HepG2 (cell line): ENCODE measurements around the gene SLC22A23. TPM values are rescaled to one million over a fixed set of nuclear protein-coding genes. Genes with fewer than 3 reads are reported as not detected.

ENCODE experiments used
- FOXM1 ChIP-seq: sonication (generic); formaldehyde crosslinking; IDR thresholded peaks from 2 replicates; pipeline ENCODE4 v1.5.0; 2020; ENCODE audit warnings: missing genetic modification reagents
- GFI1 ChIP-seq: sonication (generic); formaldehyde crosslinking; IDR thresholded peaks from 2 replicates; pipeline ENCODE4 v1.5.0; 2020; ENCODE audit warnings: missing genetic modification reagents, mild to moderate bottlenecking, borderline replicate concordance
- HNRNPL ChIP-seq: fragments of 200-400 bp; formaldehyde crosslinking; IDR thresholded peaks from 2 replicates; pipeline ENCODE4 v1.6.1; 2017; ENCODE audit warnings: mild to moderate bottlenecking, low read depth, low read length
- HOXD1 ChIP-seq: sonication (generic); formaldehyde crosslinking; IDR thresholded peaks from 2 replicates; pipeline ENCODE4 v1.5.0; 2020; ENCODE audit warnings: missing genetic modification reagents
- KMT2B ChIP-seq: IDR thresholded peaks from 2 replicates; pipeline ENCODE4 v1.6.1; 2016; ENCODE audit warnings: missing genetic modification reagents, missing compliant biosample characterization
- LCORL ChIP-seq, 2 experiments: fragments of 450-650 bp in 1 of 2; sonication (generic) in 1 of 2; formaldehyde crosslinking in 1 of 2; IDR thresholded peaks; 2 replicates each; pipeline versions ENCODE4 v1.5.0 to v1.6.1; 2017 to 2020; ENCODE audit warnings: antibody characterized with exemption in 1 of 2, missing genetic modification reagents in 1 of 2
- PRMT3 ChIP-seq: sonication (generic); formaldehyde crosslinking; IDR thresholded peaks from 2 replicates; pipeline ENCODE4 v1.8.1; 2022; ENCODE audit warnings: low read depth, mild to moderate bottlenecking, moderate library complexity, missing genetic modification reagents, borderline replicate concordance
- SMC3 ChIP-seq: IDR thresholded peaks from 2 replicates; pipeline ENCODE4 v1.6.1; 2011; ENCODE audit warnings: low read length, improper control_type of control experiment
- SRSF9 ChIP-seq: fragments of 200-400 bp; formaldehyde crosslinking; IDR thresholded peaks from 2 replicates; pipeline ENCODE4 v1.6.1; 2018; ENCODE audit warnings: borderline replicate concordance, mild to moderate bottlenecking, low read depth, low read length; ENCODE audit not compliant: insufficient read depth, poor library complexity, severe bottlenecking
- ZBTB1 ChIP-seq: sonication (generic); formaldehyde crosslinking; IDR thresholded peaks from 2 replicates; pipeline ENCODE4 v1.4.0; 2020; ENCODE audit warnings: missing genetic modification reagents, borderline replicate concordance
- ZKSCAN8 ChIP-seq: IDR thresholded peaks from 2 replicates; pipeline ENCODE4 v1.6.1; 2016; ENCODE audit warnings: borderline replicate concordance, missing genetic modification reagents, missing compliant biosample characterization
- ZMYM4 ChIP-seq: sonication (generic); formaldehyde crosslinking; IDR thresholded peaks from 2 replicates; pipeline ENCODE4 v1.8.1; 2023; ENCODE audit warnings: mild to moderate bottlenecking, missing genetic modification reagents
- ZNF567 ChIP-seq: sonication (generic); formaldehyde crosslinking; IDR thresholded peaks from 2 replicates; pipeline ENCODE4 v1.8.1; 2023; ENCODE audit warnings: mild to moderate bottlenecking, missing genetic modification reagents, borderline replicate concordance
- polyA plus RNA-seq, 8 experiments: library from polyadenylated mRNA; depleted of rRNA in 3 of 8; stranded (reverse) in 7 of 8; unstranded in 1 of 8; fragments of >200 nt; fragmentation: Illumina TruSeq in 4 of 8; extraction: Trizol in 4 of 8; gene quantifications; 2 replicates each; pipeline versions ENCODE4 v1.2.1 to v1.2.3, GENCODE V29; 2011 to 2016; ENCODE audit warnings: low read depth in 4 of 8, missing spikeins in 1 of 8, mixed read lengths in 1 of 8; ENCODE audit not compliant: insufficient read depth in 1 of 8
- total RNA-seq, 5 experiments: library from RNA; depleted of rRNA; stranded (reverse); fragments of >200 nt; fragmentation: Illumina TruSeq; extraction: Trizol; gene quantifications; 2 replicates each; pipeline ENCODE4 v1.2.3, GENCODE V29; 2016; ENCODE audit warnings: low read depth in 1 of 5
- TF ChIP-seq, protein P1 (sequence below): sonication (generic); formaldehyde crosslinking; IDR thresholded peaks from 2 replicates; pipeline ENCODE4 v1.4.0; 2020; ENCODE audit warnings: missing genetic modification reagents
- TF ChIP-seq, protein P2 (sequence below): sonication (generic); formaldehyde crosslinking; conservative IDR thresholded peaks from 2 replicates; pipeline ENCODE4 v1.4.0; 2020; ENCODE audit warnings: missing genetic modification reagents
- TF ChIP-seq, protein P3 (sequence below): sonication (generic); formaldehyde crosslinking; IDR thresholded peaks from 2 replicates; pipeline ENCODE4 v1.8.0; 2022; ENCODE audit warnings: missing genetic modification reagents, mild to moderate bottlenecking, moderate library complexity, borderline replicate concordance
- TF ChIP-seq, protein P4 (sequence below): IDR thresholded peaks from 2 replicates; pipeline ENCODE4 v1.6.1; 2016; ENCODE audit warnings: mild to moderate bottlenecking

Gene SLC22A23
- total and polyA plus RNA-seq, 2 of the 13 experiments (the other 11 are each of a cell fraction or from before 2014, with no cell fraction given): 11.8 to 17.5 TPM

DNA sequence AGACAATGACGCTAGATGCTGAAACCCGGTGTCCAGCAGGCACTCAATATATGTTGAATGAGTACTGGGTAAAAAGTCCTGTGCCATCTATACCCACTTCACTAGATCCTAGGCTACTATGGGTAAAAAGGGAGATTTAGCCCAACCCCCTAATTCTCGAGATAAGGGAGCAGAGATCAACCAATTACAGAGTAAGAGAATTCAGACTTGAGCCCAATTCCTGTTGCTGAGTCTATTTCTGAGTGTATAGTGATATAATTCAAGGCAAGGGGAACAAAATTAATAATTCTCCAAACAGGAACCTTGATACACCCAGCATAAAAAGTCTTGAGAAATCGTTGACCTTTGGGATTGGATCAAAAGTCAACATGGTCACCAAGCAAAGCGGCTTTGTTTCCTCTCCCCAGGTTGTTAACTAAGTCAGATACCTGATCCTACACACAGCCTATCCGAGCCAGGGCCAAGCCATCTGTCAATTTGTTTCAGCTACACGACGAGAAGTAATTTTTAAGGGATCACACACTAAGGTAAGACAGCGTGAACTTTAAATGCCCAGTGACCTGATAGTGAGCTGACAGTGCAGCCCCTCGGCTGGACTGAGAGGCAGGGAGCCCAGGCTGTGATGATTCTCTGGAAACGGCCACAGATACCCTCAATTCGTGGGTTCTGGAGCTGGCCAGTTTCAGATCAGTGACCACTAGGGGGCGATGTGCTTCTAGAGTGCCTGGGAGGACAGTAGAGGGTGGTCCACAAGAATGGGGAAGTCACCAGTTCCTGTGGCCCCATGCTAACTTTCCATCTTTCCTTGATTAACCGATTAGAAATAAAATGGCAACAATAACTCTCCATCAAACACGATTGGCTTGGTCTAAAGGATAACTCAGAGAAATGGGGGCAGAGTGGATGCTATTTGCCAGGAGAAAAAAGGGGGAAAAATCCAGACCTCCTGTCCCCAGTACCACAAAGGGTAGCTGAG lies 46.2 kb downstream of the SLC22A23 start (continued):
- TF ChIP-seq, protein P1, sequence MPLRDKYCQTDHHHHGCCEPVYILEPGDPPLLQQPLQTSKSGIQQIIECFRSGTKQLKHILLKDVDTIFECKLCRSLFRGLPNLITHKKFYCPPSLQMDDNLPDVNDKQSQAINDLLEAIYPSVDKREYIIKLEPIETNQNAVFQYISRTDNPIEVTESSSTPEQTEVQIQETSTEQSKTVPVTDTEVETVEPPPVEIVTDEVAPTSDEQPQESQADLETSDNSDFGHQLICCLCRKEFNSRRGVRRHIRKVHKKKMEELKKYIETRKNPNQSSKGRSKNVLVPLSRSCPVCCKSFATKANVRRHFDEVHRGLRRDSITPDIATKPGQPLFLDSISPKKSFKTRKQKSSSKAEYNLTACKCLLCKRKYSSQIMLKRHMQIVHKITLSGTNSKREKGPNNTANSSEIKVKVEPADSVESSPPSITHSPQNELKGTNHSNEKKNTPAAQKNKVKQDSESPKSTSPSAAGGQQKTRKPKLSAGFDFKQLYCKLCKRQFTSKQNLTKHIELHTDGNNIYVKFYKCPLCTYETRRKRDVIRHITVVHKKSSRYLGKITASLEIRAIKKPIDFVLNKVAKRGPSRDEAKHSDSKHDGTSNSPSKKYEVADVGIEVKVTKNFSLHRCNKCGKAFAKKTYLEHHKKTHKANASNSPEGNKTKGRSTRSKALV (CRISPR knock-in tag): peak; percentile 42; the same call in 1 of the 2 replicates
- no peak for TF ChIP-seq GFI1 (CRISPR knock-in tag)
- 0 out of 2 replicates have a peak, but pooled peaks have one; percentile 19 for TF ChIP-seq HNRNPL
- 0 out of 2 replicates have a peak, but pooled peaks have one; percentile 81 for TF ChIP-seq ZNF567 (CRISPR knock-in tag)
- no peak for TF ChIP-seq HOXD1
- TF ChIP-seq, protein P2, sequence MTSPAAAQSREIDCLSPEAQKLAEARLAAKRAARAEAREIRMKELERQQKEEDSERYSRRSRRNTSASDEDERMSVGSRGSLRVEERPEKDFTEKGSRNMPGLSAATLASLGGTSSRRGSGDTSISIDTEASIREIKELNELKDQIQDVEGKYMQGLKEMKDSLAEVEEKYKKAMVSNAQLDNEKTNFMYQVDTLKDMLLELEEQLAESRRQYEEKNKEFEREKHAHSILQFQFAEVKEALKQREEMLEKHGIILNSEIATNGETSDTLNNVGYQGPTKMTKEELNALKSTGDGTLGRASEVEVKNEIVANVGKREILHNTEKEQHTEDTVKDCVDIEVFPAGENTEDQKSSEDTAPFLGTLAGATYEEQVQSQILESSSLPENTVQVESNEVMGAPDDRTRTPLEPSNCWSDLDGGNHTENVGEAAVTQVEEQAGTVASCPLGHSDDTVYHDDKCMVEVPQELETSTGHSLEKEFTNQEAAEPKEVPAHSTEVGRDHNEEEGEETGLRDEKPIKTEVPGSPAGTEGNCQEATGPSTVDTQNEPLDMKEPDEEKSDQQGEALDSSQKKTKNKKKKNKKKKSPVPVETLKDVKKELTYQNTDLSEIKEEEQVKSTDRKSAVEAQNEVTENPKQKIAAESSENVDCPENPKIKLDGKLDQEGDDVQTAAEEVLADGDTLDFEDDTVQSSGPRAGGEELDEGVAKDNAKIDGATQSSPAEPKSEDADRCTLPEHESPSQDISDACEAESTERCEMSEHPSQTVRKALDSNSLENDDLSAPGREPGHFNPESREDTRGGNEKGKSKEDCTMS (CRISPR knock-in tag): no peak
- TF ChIP-seq LCORL (IDR thresholded peaks at IDR 0.05): no peak
- no peak; the same call in 1 of the 2 replicates for TF ChIP-seq LCORL (CRISPR knock-in tag; IDR thresholded peaks at IDR 0.05)
- TF ChIP-seq ZKSCAN8 (CRISPR knock-in tag): no peak
- TF ChIP-seq PRMT3 (CRISPR knock-in tag): 0 out of 2 replicates have a peak, but pooled peaks have one; percentile 29
- no peak for TF ChIP-seq ZBTB1 (CRISPR knock-in tag)
- TF ChIP-seq, protein P3, sequence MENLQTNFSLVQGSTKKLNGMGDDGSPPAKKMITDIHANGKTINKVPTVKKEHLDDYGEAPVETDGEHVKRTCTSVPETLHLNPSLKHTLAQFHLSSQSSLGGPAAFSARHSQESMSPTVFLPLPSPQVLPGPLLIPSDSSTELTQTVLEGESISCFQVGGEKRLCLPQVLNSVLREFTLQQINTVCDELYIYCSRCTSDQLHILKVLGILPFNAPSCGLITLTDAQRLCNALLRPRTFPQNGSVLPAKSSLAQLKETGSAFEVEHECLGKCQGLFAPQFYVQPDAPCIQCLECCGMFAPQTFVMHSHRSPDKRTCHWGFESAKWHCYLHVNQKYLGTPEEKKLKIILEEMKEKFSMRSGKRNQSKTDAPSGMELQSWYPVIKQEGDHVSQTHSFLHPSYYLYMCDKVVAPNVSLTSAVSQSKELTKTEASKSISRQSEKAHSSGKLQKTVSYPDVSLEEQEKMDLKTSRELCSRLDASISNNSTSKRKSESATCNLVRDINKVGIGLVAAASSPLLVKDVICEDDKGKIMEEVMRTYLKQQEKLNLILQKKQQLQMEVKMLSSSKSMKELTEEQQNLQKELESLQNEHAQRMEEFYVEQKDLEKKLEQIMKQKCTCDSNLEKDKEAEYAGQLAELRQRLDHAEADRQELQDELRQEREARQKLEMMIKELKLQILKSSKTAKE (CRISPR knock-in tag): no peak
- TF ChIP-seq SMC3: peak; percentile 88
- peak; percentile 60 for TF ChIP-seq ZMYM4
- peak; percentile 36 for TF ChIP-seq KMT2B (CRISPR knock-in tag)
- no peak for TF ChIP-seq SRSF9
- TF ChIP-seq, protein P4, sequence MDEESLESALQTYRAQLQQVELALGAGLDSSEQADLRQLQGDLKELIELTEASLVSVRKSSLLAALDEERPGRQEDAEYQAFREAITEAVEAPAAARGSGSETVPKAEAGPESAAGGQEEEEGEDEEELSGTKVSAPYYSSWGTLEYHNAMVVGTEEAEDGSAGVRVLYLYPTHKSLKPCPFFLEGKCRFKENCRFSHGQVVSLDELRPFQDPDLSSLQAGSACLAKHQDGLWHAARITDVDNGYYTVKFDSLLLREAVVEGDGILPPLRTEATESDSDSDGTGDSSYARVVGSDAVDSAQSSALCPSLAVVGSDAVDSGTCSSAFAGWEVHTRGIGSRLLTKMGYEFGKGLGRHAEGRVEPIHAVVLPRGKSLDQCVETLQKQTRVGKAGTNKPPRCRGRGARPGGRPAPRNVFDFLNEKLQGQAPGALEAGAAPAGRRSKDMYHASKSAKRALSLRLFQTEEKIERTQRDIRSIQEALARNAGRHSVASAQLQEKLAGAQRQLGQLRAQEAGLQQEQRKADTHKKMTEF: peak; percentile 2; the same call in 1 of the 2 replicates
- no peak for TF ChIP-seq FOXM1 (CRISPR knock-in tag)
